DMS 273 (cell line): ENCODE measurements around the gene ILDR2.
"Not testable (repeated sequence)": the region's sequence is repeated elsewhere in the genome, so short reads cannot be mapped to it uniquely, and the experiment has no call there.

Experiments
- DNase-seq: peaks from one replicate; lab custom pipeline; 2025; ENCODE audit not compliant: unreplicated experiment; lab: John Stamatoyannopoulos, UW

Gene ILDR2

GRCh38 chr1:166889776-166890175 is 85.6 kb downstream of the ILDR2 start:
- no peak for DNase-seq

DNA sequence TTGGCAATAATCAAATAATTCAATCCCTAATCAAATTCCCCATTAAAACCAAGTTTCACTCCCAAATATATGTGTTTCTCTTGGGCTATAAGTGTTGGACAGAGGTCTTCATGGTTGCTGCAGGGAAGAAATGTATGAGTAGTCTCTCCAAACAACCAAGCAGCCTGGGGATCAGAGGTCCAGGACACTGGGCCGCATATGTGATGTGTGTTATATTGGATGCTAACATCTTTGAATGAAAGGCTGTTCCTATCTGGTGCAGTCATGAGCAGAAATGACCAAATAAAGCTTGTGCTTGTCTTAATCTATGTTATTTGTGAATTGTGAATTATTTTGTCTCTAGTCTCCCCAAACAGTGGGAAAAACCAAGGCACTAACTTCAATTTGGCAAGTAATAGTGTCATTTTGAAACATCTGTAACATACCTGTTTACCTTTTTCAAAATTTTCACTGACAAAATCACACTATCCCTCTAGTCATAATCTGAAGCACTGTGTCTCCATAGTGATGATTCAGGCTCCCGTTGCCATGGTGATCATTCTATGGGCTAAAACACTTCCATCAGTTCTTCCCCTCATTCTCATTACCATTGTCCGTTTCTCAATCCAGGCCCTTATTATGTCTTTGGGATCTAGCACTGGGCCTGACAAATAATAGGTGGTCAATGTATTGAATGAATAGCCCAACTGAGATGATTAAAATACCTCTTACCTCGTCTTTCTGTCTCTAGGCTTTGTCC is 86.8 kb downstream of the ILDR2 start:
- peak; percentile 24 for DNase-seq

GRCh38 chr1:166884971-166885370 is 90.4 kb downstream of the ILDR2 start:
- DNase-seq: no peak

DNA sequence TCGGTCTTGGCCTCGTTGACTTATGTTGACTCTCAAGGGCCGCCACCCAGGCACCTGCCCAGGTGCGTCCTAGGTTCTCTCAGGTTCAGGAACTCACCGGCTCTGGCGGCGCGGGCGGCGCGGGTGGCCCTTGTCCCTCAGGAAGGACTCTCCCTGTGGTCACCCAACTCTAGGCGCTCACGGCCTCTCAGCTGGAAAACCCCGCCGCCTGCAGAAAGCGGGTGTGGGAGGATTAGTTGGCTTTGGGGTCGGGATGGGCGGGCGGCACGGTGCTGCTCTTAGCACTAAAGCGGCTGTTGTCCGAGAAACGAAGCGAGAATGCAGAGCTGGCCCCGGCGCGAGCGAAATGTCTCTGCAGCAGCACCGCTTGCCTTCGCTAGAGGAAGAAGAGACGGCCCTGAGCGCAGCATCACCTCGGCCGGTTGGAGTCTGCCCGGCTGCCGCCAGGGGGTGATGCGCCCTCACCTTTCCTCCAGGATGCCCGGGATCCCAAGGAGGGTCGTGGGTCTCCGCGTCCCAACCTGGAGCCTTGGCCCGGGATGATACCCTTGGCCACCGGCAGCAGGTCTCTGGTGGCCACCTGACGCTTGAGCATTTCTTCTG is 91.2 kb downstream of the ILDR2 start:
- DNase-seq: no peak

GRCh38 chr1:166882893-166883292 is 92.4 kb downstream of the ILDR2 start:
- DNase-seq: no peak

GRCh38 chr1:166878173-166878917 is 97.0 kb downstream of the ILDR2 start:
- DNase-seq: not testable (repeated sequence)

DNA sequence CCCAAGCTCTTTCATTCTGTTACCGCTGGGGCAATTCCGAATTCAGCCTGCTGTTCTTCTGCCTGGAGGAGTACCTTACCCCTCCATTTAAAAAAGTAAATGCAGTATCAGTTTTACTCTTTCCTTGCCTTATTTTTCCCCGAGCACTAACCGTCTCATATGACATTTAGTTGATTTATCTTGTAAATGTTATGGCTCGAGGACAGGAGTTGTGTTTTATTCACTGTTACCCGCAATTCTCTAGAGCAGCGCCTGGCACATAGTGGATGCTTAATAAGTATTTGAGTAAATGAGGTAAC is 98.9 kb downstream of the ILDR2 start:
- DNase-seq: no peak

DNA sequence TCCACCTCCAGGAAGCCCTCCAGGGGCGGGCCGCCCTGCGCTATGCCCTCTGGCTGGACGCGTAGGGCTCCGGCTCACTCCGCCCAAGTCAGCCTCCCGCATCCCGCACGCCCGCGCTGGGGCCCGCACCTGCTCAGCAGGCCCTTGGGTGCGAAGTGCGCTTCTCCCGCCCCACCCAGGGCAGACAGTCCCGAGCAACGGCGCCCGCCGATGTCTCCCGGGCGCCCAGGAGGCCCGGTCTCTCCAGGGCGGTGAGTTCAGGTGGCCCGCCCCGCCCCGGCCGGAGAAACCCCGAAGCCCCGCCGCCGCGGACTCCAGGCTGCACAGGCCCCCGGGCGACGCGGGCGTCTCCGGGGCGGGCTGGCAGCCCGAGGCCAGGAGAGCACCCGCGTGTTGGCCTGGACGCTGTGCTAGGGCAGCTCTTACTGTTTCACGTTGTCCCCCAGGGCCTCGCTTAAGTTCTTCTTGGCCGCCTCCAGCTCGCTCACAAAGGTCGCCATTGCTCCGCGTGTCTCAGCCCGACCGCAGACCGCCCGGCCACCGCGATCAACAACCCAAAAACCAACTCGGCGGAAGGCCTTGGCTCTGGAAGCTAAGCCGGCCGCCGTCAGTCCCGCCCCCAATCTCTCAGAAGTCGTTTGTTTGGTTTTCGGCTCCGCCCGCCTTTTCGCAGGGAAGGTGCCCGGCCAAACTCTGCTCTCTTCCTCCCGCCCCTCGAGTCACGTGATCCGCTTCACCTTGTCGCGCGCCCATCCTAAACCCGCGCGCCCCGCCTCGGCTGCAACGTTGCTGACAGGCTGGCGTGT is 99.4 kb downstream of the ILDR2 start, which contains the start of gene TADA1:
Gene TADA1 (minus strand): TSS at position 531 of the 806 bp plus-strand sequence. CDS start 31 bp downstream, at position 500.
- peak; percentile 100 for DNase-seq

DNA sequence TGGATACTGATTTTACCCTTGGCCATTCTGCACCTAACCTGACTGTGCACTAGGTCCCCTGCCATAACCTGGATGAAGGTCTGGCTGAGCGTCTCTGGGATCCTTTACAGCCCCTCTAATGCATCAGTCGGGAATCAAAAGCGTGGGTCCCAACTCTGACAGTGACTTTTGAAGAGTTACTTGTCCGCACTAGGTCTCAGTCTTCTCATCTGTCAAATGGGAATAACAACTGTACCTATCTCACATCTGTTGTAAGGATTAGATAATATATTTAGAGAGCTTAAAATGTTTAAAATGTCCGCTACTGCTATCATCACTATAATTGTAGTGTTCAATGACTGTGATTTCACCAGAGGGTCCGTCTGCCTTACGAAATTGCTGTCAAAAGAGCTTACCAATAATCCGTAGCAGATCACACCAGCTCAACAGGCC is 100.0 kb downstream of the ILDR2 start:
- peak; percentile 46 for DNase-seq

GRCh38 chr1:166874464-166874863 is 100.9 kb downstream of the ILDR2 start:
- DNase-seq: no peak

- DNase-seq: no peak
These were observed 104.8 kb downstream of the ILDR2 start for GRCh38 chr1:166870584-166870983.

- DNase-seq: no peak
These were observed 105.8 kb downstream of the ILDR2 start for GRCh38 chr1:166869318-166870099.

GRCh38 chr1:166868639-166869038 is 106.7 kb downstream of the ILDR2 start:
- DNase-seq: no peak

DNA sequence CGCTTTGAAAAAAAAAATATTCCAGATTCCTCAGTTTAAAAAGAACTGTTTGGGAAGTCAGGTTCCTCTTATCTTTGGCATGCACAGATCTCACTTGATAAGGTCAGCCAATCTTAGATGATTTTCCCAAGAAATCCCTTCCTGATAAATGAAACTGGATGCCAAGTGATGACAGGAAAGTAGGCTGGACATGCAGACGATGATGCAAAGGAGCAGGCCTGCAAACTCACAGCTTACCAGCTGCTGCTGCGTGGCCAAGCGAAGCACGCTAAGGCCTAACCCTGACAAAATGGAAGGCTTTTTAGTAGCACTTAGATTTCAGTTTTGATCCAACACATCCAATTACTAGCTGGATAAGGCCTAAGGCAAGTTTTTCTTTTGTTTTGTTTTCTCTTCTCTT is 109.4 kb downstream of the ILDR2 start:
- DNase-seq: no peak

- no peak for DNase-seq
These were observed 115.7 kb downstream of the ILDR2 start for GRCh38 chr1:166859597-166859996.

GRCh38 chr1:166858726-166859419 is 116.5 kb downstream of the ILDR2 start:
- no peak for DNase-seq
